Fibroblast of skin of right quadriceps (primary cell): ENCODE results near the gene PTCD1.
"Not testable (repeated sequence)": the region's sequence is repeated elsewhere in the genome, so short reads cannot be mapped to it uniquely, and the experiment has no call there.

ENCODE experiments used
- DNase-seq: peaks from one replicate; pipeline ENCODE4 v3.0.0-alpha.2; 2013

PTCD1 gene

GRCh38 chr7:99406557-99406956 is 32.0 kb downstream of the PTCD1 start:
- no peak for DNase-seq

- no peak for DNase-seq
Measured at GRCh38 chr7:99404977-99405320, 33.6 kb downstream of the PTCD1 start.

GRCh38 chr7:99404235-99404976 is 34.2 kb downstream of the PTCD1 start:
- DNase-seq = no peak

- no peak for DNase-seq
Measured at GRCh38 chr7:99403764-99404163, 34.8 kb downstream of the PTCD1 start.

GRCh38 chr7:99402854-99403253 is 35.7 kb downstream of the PTCD1 start:
- DNase-seq = no peak

GRCh38 chr7:99399597-99399996 is 39.0 kb downstream of the PTCD1 start:
- no peak for DNase-seq

- no peak for DNase-seq
Measured at GRCh38 chr7:99398891-99399445, 39.6 kb downstream of the PTCD1 start.

GRCh38 chr7:99397297-99397983 is 41.2 kb downstream of the PTCD1 start:
- no peak for DNase-seq

GRCh38 chr7:99396418-99397296 is 41.9 kb downstream of the PTCD1 start:
- no peak for DNase-seq

- no peak for DNase-seq
Measured at GRCh38 chr7:99395616-99396327, 42.8 kb downstream of the PTCD1 start.

- DNase-seq = no peak
Measured at GRCh38 chr7:99394188-99394502, 44.5 kb downstream of the PTCD1 start.

GRCh38 chr7:99393355-99394187 is 45.0 kb downstream of the PTCD1 start:
- DNase-seq = no peak

- peak; percentile 18 for DNase-seq
Measured at GRCh38 chr7:99392659-99393354, 45.8 kb downstream of the PTCD1 start.

GRCh38 chr7:99392046-99392445 is 46.6 kb downstream of the PTCD1 start:
- DNase-seq = no peak

GRCh38 chr7:99390941-99391602 is 47.5 kb downstream of the PTCD1 start:
- no peak for DNase-seq

GRCh38 chr7:99389772-99390171 is 48.8 kb downstream of the PTCD1 start:
- no peak for DNase-seq

GRCh38 chr7:99387912-99388311 is 50.7 kb downstream of the PTCD1 start:
- no peak for DNase-seq

GRCh38 chr7:99387239-99387635 is 51.4 kb downstream of the PTCD1 start:
- DNase-seq = not testable (repeated sequence)

- peak; percentile 40 for DNase-seq
Measured at GRCh38 chr7:99386584-99387238, 51.9 kb downstream of the PTCD1 start.

GRCh38 chr7:99385564-99385963 is 53.0 kb downstream of the PTCD1 start:
- no peak for DNase-seq
